ENCODE results near the gene CYLD. TPM values are rescaled to one million over a fixed set of nuclear protein-coding genes. Genes with fewer than 3 reads are reported as not detected.

Gene CYLD
- total and polyA plus RNA-seq, 4 experiments from 2014 or later: 206 to 299 (median 274) TPM

GRCh38 chr16:50743581-50744225 lies 1.8 kb downstream of the CYLD start:
- no peaks in the 10 kb centered on the region for H3K27me3 Mint-ChIP-seq
- Histone ChIP-seq H3K27ac (ENCODE audit: low read depth, low read length) (peak overlapping the region; percentile 100), H3K9me3 (ENCODE audit: control insufficient read depth in 1 of 2, low read length in 2 of 2) (no peaks in the 10 kb centered on the region), H3K4me3 (ENCODE audit: low read length in 2 of 2) (peak overlapping the region; percentile 71 to 72), H3K27me3 (ENCODE audit: insufficient read depth, low read length) (no peaks in the 10 kb centered on the region), H3K36me3 (ENCODE audit: insufficient read depth, low read length) (no peaks in the 10 kb centered on the region), H3K4me1 (ENCODE audit: insufficient read depth, low read length) (peaks cover 53% of the 10 kb centered on the region)
- DNase-seq: no peak
- peak overlapping the region; percentile 86 to 99 (median 98) for H3K4me3 Mint-ChIP-seq
- intact Hi-C loops (cut with micrococcal nuclease): loop anchor here (5.0 kb wide), 1 partner anchor 676 kb away; the partner anchor contains the start of gene HEATR3
- H3K36me3 Mint-ChIP-seq: peaks cover 28 to 46% of the 10 kb centered on the region in 2 donors
- CTCF ChIA-PET (ENCODE audit: partially characterized antibody): interaction anchor here (0.9 to 10.1 kb wide), 15 partner anchors 24 to 718 kb away, joined by 3 to 242 read pairs (median 5); partner anchors contain the start of gene SNX20
- peaks cover 0 to 2% (median 0%) of the 10 kb centered on the region in 8 donors for H3K9me3 Mint-ChIP-seq
- peak overlapping the region; percentile 95 to 99 (median 99) for H3K27ac Mint-ChIP-seq
- POLR2A ChIA-PET (ENCODE audit: partially characterized antibody): interaction anchor here (0.5 to 14.4 kb wide), 16 partner anchors 12 to 476 kb away, joined by 3 to 478 read pairs (median 6); partner anchors contain the start of gene SNX20
- H3K4me1 Mint-ChIP-seq: peaks cover 31 to 76% (median 47%) of the 10 kb centered on the region in 4 donors

- Histone ChIP-seq H3K27ac (ENCODE audit: low read depth, low read length) (peak overlapping the region; percentile 100), H3K4me1 (ENCODE audit: insufficient read depth, low read length) (peaks cover 65% of the 10 kb centered on the region), H3K4me3 (ENCODE audit: low read length in 2 of 2) (peak overlapping the region; percentile 71 to 72), H3K27me3 (ENCODE audit: insufficient read depth, low read length) (no peaks in the 10 kb centered on the region), H3K36me3 (ENCODE audit: insufficient read depth, low read length) (peaks cover 4% of the 10 kb centered on the region), H3K9me3 (ENCODE audit: control insufficient read depth in 1 of 2, low read length in 2 of 2) (no peaks in the 10 kb centered on the region)
- H3K4me1 Mint-ChIP-seq: peaks cover 38 to 78% (median 54%) of the 10 kb centered on the region in 4 donors
- intact Hi-C loops (cut with micrococcal nuclease): loop anchor here (5.0 kb wide), 3 partner anchors 37 to 718 kb away; partner anchors contain the start of genes CNEP1R1 and HEATR3
- no peak for DNase-seq
- H3K27ac Mint-ChIP-seq: peak overlapping the region; percentile 84 to 99 (median 99)
- ChIA-PET CTCF (ENCODE audit: partially characterized antibody) (interaction anchor here (0.9 to 10.1 kb wide), 18 partner anchors 9 to 418 kb away, joined by 3 to 242 read pairs (median 5); partner anchors contain the start of gene SNX20), POLR2A (ENCODE audit: partially characterized antibody) (interaction anchor here (0.7 to 14.4 kb wide), 19 partner anchors 19 to 720 kb away, joined by 3 to 478 read pairs (median 6); partner anchors contain the start of genes CNEP1R1 and SNX20)
- peaks cover 29 to 53% of the 10 kb centered on the region in 2 donors for H3K36me3 Mint-ChIP-seq
- peaks cover 0 to 2% (median 0%) of the 10 kb centered on the region in 8 donors for H3K9me3 Mint-ChIP-seq
- H3K27me3 Mint-ChIP-seq: no peaks in the 10 kb centered on the region
- peak overlapping the region; percentile 86 to 99 (median 98) for H3K4me3 Mint-ChIP-seq
Observed at GRCh38 chr16:50744881-50745280, 3.0 kb downstream of the CYLD start.

- H3K4me3 Mint-ChIP-seq: peak overlapping the region; percentile 86 to 99 (median 98)
- DNase-seq: no peak
- H3K27me3 Mint-ChIP-seq: no peaks in the 10 kb centered on the region
- Histone ChIP-seq H3K9me3 (ENCODE audit: control insufficient read depth in 1 of 2, low read length in 2 of 2) (no peaks in the 10 kb centered on the region), H3K27me3 (ENCODE audit: insufficient read depth, low read length) (no peaks in the 10 kb centered on the region), H3K27ac (ENCODE audit: low read depth, low read length) (peak overlapping the region; percentile 100), H3K36me3 (ENCODE audit: insufficient read depth, low read length) (peaks cover 9% of the 10 kb centered on the region), H3K4me3 (ENCODE audit: low read length in 2 of 2) (peak overlapping the region; percentile 48 to 71), H3K4me1 (ENCODE audit: insufficient read depth, low read length) (peaks cover 69% of the 10 kb centered on the region)
- intact Hi-C loops (cut with micrococcal nuclease): loop anchor here (2.0 to 5.0 kb wide), 3 partner anchors 36 to 719 kb away; partner anchors contain the start of gene CNEP1R1
- peaks cover 35 to 60% of the 10 kb centered on the region in 2 donors for H3K36me3 Mint-ChIP-seq
- POLR2A ChIA-PET (ENCODE audit: partially characterized antibody): interaction anchor here (1.0 to 14.4 kb wide), 20 partner anchors 12 to 471 kb away, joined by 3 to 478 read pairs (median 9); partner anchors contain the start of gene SNX20
- peaks cover 37 to 78% (median 52%) of the 10 kb centered on the region in 4 donors for H3K4me1 Mint-ChIP-seq
- CTCF ChIA-PET (ENCODE audit: partially characterized antibody): interaction anchor here (1.1 to 10.1 kb wide), 15 partner anchors 10 to 721 kb away, joined by 3 to 242 read pairs (median 19); partner anchors contain the start of genes CNEP1R1 and SNX20
- peaks cover 0 to 2% (median 0%) of the 10 kb centered on the region in 8 donors for H3K9me3 Mint-ChIP-seq
- peak overlapping the region; percentile 87 to 99 (median 99) for H3K27ac Mint-ChIP-seq
Observed at GRCh38 chr16:50745940-50746339, 4.1 kb downstream of the CYLD start.

GRCh38 chr16:50747207-50747956 lies 5.5 kb downstream of the CYLD start:
- Mint-ChIP-seq H3K9me3 (no peaks in the 10 kb centered on the region), H3K27me3 (no peaks in the 10 kb centered on the region), H3K36me3 (peaks cover 40 to 60% of the 10 kb centered on the region in 2 donors), H3K27ac (peak overlapping the region; percentile 95 to 99 (median 97)), H3K4me3 (peak overlapping the region; percentile 83 to 96 (median 90)), H3K4me1 (peaks cover 37 to 83% (median 55%) of the 10 kb centered on the region in 4 donors)
- Histone ChIP-seq H3K4me3 (ENCODE audit: low read length in 2 of 2) (peak overlapping the region; percentile 26 to 48), H3K9me3 (ENCODE audit: control insufficient read depth in 1 of 2, low read length in 2 of 2) (no peaks in the 10 kb centered on the region), H3K4me1 (ENCODE audit: insufficient read depth, low read length) (peaks cover 77% of the 10 kb centered on the region), H3K27me3 (ENCODE audit: insufficient read depth, low read length) (no peaks in the 10 kb centered on the region), H3K27ac (ENCODE audit: low read depth, low read length) (peak overlapping the region; percentile 59), H3K36me3 (ENCODE audit: insufficient read depth, low read length) (peaks cover 15% of the 10 kb centered on the region)
- ChIA-PET POLR2A (ENCODE audit: partially characterized antibody) (interaction anchor here (0.8 to 14.4 kb wide), 21 partner anchors 11 to 722 kb away, joined by 3 to 478 read pairs (median 7); partner anchors contain the start of genes ADCY7, BRD7, CNEP1R1 and SNX20), CTCF (ENCODE audit: partially characterized antibody) (interaction anchor here (0.8 to 10.1 kb wide), 19 partner anchors 11 to 722 kb away, joined by 3 to 242 read pairs (median 5); partner anchors contain the start of genes CNEP1R1 and SNX20)
- peak; percentile 64 to 75 (median 70) for DNase-seq
- intact Hi-C loops (cut with micrococcal nuclease): loop anchor here (1.0 to 5.0 kb wide), 14 partner anchors 27 to 720 kb away; partner anchors contain the start of gene CNEP1R1

GRCh38 chr16:50751528-50751927 lies 9.6 kb downstream of the CYLD start:
- no peaks in the 10 kb centered on the region for H3K27me3 ChIP-seq (ENCODE audit: insufficient read depth, low read length)
- H3K4me1 ChIP-seq (ENCODE audit: insufficient read depth, low read length): peaks cover 89% of the 10 kb centered on the region
- no peak overlapping the region for H3K27ac ChIP-seq (ENCODE audit: low read depth, low read length)
- H3K4me3 Mint-ChIP-seq: peak overlapping the region; percentile 36 to 77 (median 68)
- H3K27ac Mint-ChIP-seq: peak overlapping the region in 5 of 7 donors; percentile 29 to 95 (median 48)
- peaks cover 52 to 66% of the 10 kb centered on the region in 2 donors for H3K36me3 Mint-ChIP-seq
- POLR2A ChIA-PET (ENCODE audit: partially characterized antibody): interaction anchor here (0.6 to 14.4 kb wide), 8 partner anchors 10 to 382 kb away, joined by 3 to 478 read pairs (median 6); partner anchors contain the start of genes CYLD and SNX20
- H3K4me3 ChIP-seq (ENCODE audit: low read length in 2 of 2): no peak overlapping the region
- intact Hi-C loops (cut with micrococcal nuclease): no loop called here
- no peak for DNase-seq
- CTCF ChIA-PET (ENCODE audit: partially characterized antibody): interaction anchor here (0.7 to 10.1 kb wide), 6 partner anchors 20 to 85 kb away, joined by 3 to 242 read pairs (median 43); partner anchors contain the start of gene SNX20
- H3K9me3 Mint-ChIP-seq: no peaks in the 10 kb centered on the region
- H3K4me1 Mint-ChIP-seq: peaks cover 57 to 90% (median 70%) of the 10 kb centered on the region in 4 donors
- H3K9me3 ChIP-seq (ENCODE audit: control insufficient read depth in 1 of 2, low read length in 2 of 2): no peaks in the 10 kb centered on the region
- H3K27me3 Mint-ChIP-seq: no peaks in the 10 kb centered on the region
- peaks cover 47% of the 10 kb centered on the region for H3K36me3 ChIP-seq (ENCODE audit: insufficient read depth, low read length)

GRCh38 chr16:50752471-50753235 lies 10.8 kb downstream of the CYLD start:
- Histone ChIP-seq H3K9me3 (ENCODE audit: control insufficient read depth in 1 of 2, low read length in 2 of 2) (no peaks in the 10 kb centered on the region), H3K27me3 (ENCODE audit: insufficient read depth, low read length) (no peaks in the 10 kb centered on the region), H3K27ac (ENCODE audit: low read depth, low read length) (no peak overlapping the region), H3K4me1 (ENCODE audit: insufficient read depth, low read length) (peaks cover 88% of the 10 kb centered on the region), H3K36me3 (ENCODE audit: insufficient read depth, low read length) (peaks cover 47% of the 10 kb centered on the region), H3K4me3 (ENCODE audit: low read length in 2 of 2) (no peak overlapping the region)
- CTCF ChIA-PET (ENCODE audit: partially characterized antibody): interaction anchor here (7.4 to 10.1 kb wide), 2 partner anchors 86 kb away, joined by 45 to 242 read pairs; no protein-coding TSS in a partner anchor
- Mint-ChIP-seq H3K4me1 (peaks cover 58 to 90% (median 71%) of the 10 kb centered on the region in 4 donors), H3K4me3 (peak overlapping the region in 7 of 8 donors; percentile 7 to 77 (median 53)), H3K36me3 (peaks cover 58 to 67% of the 10 kb centered on the region in 2 donors), H3K9me3 (no peaks in the 10 kb centered on the region), H3K27ac (peak overlapping the region; percentile 43 to 89 (median 77)), H3K27me3 (no peaks in the 10 kb centered on the region)
- intact Hi-C loops (cut with micrococcal nuclease): loop anchor here (1.0 to 2.0 kb wide), 2 partner anchors 8 to 14 kb away; no protein-coding TSS in a partner anchor
- DNase-seq: no peak
- POLR2A ChIA-PET (ENCODE audit: partially characterized antibody): interaction anchor here (1.9 to 14.4 kb wide), 3 partner anchors 10 to 80 kb away, joined by 5 to 478 read pairs (median 6); partner anchors contain the start of gene SNX20
